HG03135 (cell line): Measurements from ENCODE around the gene THSD4.
"Not testable (repeated sequence)": the region's sequence is repeated elsewhere in the genome, so short reads cannot be mapped to it uniquely, and the experiment has no call there.

Experiments used
- ATAC-seq: cut with Tn5 transposase; IDR thresholded peaks from one replicate; pipeline ENCODE4 v1.9.1; 2021; ENCODE audit warnings: mild to moderate bottlenecking, moderate library complexity; ENCODE audit not compliant: unreplicated experiment

THSD4 gene

GRCh38 chr15:71411538-71412482, 296.5 kb downstream of the THSD4 start:
- no peak for ATAC-seq

DNA sequence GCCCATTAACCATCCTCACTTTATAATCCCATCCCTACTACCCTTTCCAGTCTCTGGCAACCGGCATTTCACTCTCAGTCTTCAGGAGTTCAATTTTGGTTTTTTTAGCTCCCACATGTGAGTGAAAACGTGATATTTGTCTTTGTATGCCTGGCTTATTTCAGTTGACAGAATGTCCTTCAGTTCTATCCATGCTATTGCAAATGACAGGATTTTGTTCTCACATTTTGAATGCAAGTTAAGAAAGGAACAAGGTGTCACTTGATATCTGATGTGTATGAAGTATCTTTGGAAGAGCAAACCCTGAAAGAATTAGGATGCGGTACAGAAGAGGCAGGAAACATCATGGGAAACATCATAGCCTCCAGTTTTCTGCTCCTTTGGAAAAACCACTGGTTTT, 298.1 kb downstream of the THSD4 start:
- no peak for ATAC-seq

DNA sequence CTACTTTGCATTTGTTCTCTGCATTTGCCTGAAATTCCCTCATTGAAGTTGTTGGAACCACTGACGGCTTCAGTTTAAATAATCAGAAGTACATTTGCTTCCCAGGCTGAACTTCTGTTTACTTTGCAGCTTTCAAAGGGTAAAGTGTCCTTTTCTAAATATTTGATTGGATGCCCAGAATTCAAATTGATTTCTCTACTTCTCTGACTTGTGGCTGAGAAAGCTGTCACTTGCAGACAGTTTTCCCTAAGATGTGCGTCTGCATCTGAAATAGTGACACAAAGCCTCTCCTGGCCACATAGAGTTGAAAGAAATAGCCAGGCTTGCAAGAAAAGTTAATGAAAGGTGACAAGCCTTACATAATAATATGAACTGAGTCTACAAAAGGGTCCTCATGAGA, 299.6 kb downstream of the THSD4 start:
- ATAC-seq = no peak

GRCh38 chr15:71422530-71423259, 307.4 kb downstream of the THSD4 start:
- no peak for ATAC-seq

- ATAC-seq = no peak
Measured at GRCh38 chr15:71424765-71425164, 309.5 kb downstream of the THSD4 start.

- no peak for ATAC-seq
Measured at GRCh38 chr15:71425388-71425787, 310.1 kb downstream of the THSD4 start.

DNA sequence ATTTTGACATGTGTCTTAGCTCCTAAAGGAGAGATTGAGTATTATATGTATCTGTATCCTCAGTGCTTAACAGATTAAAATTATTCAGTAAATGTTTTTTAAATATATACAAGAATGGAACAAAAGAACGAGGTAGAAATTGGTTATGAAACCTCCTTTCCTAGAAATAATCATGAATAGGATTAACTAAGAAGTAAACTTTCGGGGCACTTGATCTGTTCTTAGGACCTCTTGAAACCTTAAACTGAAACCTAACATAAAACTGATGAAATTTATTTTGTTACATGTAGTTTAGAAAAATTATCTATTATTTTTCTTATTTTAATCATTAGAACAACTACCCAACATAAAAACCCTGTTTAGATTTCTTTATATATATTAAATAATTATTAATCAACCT, 311.5 kb downstream of the THSD4 start:
- ATAC-seq = no peak

GRCh38 chr15:71430782-71431181, 315.5 kb downstream of the THSD4 start:
- ATAC-seq = no peak

DNA sequence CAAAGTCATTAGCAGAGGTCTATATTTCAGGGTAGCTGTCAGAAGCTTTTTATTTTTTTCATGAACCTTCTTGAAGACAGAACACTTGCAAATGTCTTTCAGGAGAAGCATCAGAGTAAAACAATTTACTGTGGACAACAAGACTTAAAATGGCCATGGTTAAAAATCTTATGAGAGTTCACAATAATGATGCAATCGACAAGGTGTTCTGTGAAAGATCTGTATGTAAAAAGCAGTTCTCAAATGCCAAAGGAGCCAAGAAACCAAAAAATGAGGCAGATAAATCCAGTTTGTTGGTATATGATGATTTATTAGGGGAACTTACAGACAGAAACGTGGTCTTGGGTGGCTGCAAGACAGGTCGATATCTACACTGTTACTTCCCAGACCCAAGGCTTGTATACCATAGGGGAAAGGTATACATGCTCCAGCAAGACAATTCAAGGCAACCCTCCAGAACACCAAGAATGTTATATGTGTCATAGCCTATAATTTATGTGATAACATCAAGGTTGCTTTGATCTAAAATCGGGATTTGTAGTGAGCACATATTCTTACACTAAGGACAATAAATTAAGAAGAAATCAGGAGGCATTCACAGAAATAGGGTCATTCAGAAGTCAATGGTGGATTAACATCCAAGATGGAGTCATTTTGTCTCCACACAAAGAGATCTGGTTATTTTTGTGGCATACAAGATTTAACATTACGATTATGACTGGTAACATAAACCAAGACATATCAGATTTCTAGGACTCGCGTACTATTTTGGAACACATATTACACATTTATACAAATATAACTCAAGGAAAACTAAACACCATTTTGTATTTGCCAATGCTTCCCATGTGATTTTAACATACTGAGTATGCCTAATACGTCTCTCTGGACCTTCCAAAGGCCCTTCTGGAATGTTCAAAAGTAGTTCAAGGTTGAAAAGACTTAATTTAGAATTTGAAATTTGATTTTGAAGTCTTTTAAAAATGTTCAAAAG, 316.4 kb downstream of the THSD4 start:
- ATAC-seq = no peak

DNA sequence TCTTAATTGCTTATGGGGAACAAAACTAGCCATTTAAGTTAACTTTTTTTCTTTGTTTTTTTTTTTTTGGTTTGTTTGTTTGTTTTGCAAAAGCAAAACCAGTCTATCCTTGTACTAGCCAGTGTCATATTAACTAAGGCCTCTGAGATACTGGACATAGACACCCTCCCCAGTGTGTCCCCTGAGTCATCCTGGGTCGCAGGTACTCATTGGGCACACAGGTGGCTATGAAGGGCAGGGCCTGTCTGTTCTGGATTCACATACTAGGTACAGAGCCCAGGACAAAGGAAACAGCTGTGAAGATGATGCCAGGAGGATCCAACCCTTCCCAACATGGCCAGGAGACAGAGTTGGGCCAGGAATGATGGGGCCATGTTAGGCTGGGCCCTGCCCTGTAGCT, 318.1 kb downstream of the THSD4 start:
- no peak for ATAC-seq

DNA sequence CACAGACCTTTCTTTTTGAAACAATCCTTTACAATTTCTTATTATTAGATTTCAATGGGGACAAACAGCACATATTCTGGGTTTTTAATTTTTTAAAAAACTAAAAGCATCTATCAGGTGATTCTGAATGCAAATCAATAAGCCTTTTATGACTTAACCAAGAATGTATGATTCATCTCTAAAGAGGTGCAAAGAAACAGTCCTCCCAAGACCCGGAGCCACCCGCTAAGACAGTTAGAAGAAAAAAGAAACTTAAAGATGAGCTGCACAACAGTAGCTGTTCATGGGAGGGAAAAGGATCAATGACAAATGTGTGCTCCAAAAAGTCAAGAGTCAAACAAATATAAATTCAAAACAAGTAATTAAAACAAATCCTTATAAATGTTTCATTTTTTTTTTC, 319.5 kb downstream of the THSD4 start:
- ATAC-seq = no peak

DNA sequence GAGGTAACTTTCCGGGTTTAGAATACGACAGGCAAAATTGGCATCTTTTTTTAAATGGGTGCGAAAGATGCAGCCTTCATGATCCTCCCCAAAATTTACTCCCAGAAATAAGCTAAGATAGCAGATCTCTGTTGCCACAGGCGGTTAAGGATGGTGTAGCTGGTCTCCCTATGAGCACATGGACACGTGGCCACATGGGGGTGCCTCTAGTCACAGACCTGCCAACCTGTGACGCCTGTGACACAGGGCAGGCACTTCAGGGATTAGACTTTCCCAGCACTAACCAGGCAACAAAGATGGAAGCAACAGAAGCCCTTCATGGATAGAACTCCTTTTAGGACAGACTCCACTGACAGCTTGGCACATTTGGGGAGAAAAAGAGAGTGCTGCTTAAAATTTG, 320.3 kb downstream of the THSD4 start:
- no peak for ATAC-seq

GRCh38 chr15:71436854-71437253, 321.6 kb downstream of the THSD4 start:
- ATAC-seq = no peak

DNA sequence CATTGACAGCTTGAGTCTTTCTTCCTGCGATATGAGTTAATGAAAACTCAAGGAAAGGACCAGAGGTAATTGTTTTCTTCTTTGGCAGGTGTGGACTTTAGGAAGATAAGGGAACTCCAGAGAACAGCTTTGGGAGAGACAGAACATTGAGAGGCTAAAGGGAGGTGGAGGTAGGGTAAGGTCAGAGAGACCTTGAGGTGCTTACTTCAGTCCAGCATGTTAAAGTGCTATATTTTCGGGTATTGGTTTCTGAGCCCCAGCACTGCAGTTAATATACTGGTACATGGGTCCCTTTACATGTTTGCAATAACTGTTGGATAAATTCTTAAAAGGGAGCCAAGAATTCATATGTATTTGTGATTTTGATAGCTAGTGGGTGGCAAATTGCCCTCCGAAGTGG, 322.1 kb downstream of the THSD4 start:
- ATAC-seq = no peak

- ATAC-seq = no peak
Measured at GRCh38 chr15:71437919-71438318, 322.6 kb downstream of the THSD4 start.

DNA sequence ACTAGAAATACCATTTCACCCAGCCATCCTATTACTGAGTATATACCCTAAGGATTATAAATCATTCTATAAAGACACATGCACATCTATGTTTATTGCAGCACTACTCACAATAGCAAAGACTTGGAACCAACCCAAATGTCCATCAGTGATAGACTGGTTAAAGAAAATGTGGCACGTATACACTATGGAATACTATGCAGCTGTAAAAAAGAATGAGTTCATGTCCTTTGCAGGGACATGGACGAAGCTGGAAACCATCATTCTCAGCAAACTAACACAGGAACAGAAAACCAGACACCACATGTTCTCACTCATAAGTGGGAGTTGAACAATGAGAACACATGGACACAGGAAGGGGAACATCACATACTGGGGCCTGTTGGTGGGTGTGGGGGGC, 324.2 kb downstream of the THSD4 start:
- not testable (repeated sequence) for ATAC-seq

- no peak for ATAC-seq
Measured at GRCh38 chr15:71440489-71441110, 325.3 kb downstream of the THSD4 start.

GRCh38 chr15:71443538-71443937, 328.3 kb downstream of the THSD4 start:
- no peak for ATAC-seq

- ATAC-seq = no peak
Measured at GRCh38 chr15:71444032-71444810, 328.9 kb downstream of the THSD4 start.
